ENCODE data around the gene GPR31.
"Not testable (repeated sequence)": the region's sequence is repeated elsewhere in the genome, so short reads cannot be mapped to it uniquely, and the experiment has no call there.

GRCh38 chr6:167202613-167203012 lies 44.8 kb upstream of the GPR31 start:
- not testable (repeated sequence) for TF ChIP-seq CTCF (IDR thresholded peaks at IDR 0.05); USF2 (IDR thresholded peaks at IDR 0.05; ENCODE audit: borderline replicate concordance, low read depth, low read length); RFX5 (IDR thresholded peaks at IDR 0.05; ENCODE audit: low read length); RAD21 (IDR thresholded peaks at IDR 0.05; ENCODE audit: low read length); EP300 (IDR thresholded peaks at IDR 0.05; ENCODE audit: borderline replicate concordance in 1 of 2, low read depth in 1 of 2, low read length in 1 of 2); SMC3 (IDR thresholded peaks at IDR 0.05; ENCODE audit: low read depth, low read length); YY1 (IDR thresholded peaks at IDR 0.05; ENCODE audit: low read depth); USF1 (IDR thresholded peaks at IDR 0.05; ENCODE audit: borderline replicate concordance, low read depth)

All from SK-N-SH (cell line).